NOMO-1 (cell line): ENCODE measurements around the gene ST8SIA2.
"Not testable (repeated sequence)": the region's sequence is repeated elsewhere in the genome, so short reads cannot be mapped to it uniquely, and the experiment has no call there.

Experiments
- DNase-seq, 2 experiments: peaks; one replicate each; lab custom pipeline; 2025; ENCODE audit not compliant: unreplicated experiment in 2 of 2; lab: John Stamatoyannopoulos, UW

Gene ST8SIA2

GRCh38 chr15:92435145-92435544 lies 41.5 kb downstream of the ST8SIA2 start:
- no peak for DNase-seq

- no peak for DNase-seq
Measured at GRCh38 chr15:92438471-92438870, 44.8 kb downstream of the ST8SIA2 start.

- no peak for DNase-seq
Measured at GRCh38 chr15:92443381-92443780, 49.7 kb downstream of the ST8SIA2 start.

GRCh38 chr15:92444631-92445030 lies 51.0 kb downstream of the ST8SIA2 start:
- DNase-seq: no peak

GRCh38 chr15:92448370-92448769 lies 54.7 kb downstream of the ST8SIA2 start:
- DNase-seq: no peak

- DNase-seq: no peak
Measured at GRCh38 chr15:92449476-92449875, 55.8 kb downstream of the ST8SIA2 start.

- DNase-seq: no peak
Measured at GRCh38 chr15:92451225-92451825, 57.6 kb downstream of the ST8SIA2 start.

- no peak for DNase-seq
Measured at GRCh38 chr15:92452143-92452542, 58.5 kb downstream of the ST8SIA2 start.

- DNase-seq: no peak
Measured at GRCh38 chr15:92453607-92454006, 59.9 kb downstream of the ST8SIA2 start.

- DNase-seq: no peak
Measured at GRCh38 chr15:92454555-92455105, 60.9 kb downstream of the ST8SIA2 start.

- DNase-seq: no peak
Measured at GRCh38 chr15:92455271-92455670, 61.6 kb downstream of the ST8SIA2 start.

GRCh38 chr15:92457471-92458041 lies 63.9 kb downstream of the ST8SIA2 start:
- DNase-seq: no peak

GRCh38 chr15:92460023-92460422 lies 66.3 kb downstream of the ST8SIA2 start:
- DNase-seq: no peak

- DNase-seq: no peak
Measured at GRCh38 chr15:92462424-92463125, 68.9 kb downstream of the ST8SIA2 start.

GRCh38 chr15:92463352-92463751 lies 69.7 kb downstream of the ST8SIA2 start:
- DNase-seq: no peak

GRCh38 chr15:92463826-92464225 lies 70.1 kb downstream of the ST8SIA2 start:
- DNase-seq: no peak

- no peak for DNase-seq
Measured at GRCh38 chr15:92466834-92467233, 73.2 kb downstream of the ST8SIA2 start.

- no peak for DNase-seq
Measured at GRCh38 chr15:92467245-92467644, 73.6 kb downstream of the ST8SIA2 start.

- DNase-seq: no peak
Measured at GRCh38 chr15:92468991-92469390, 75.3 kb downstream of the ST8SIA2 start.

- no peak for DNase-seq
Measured at GRCh38 chr15:92471288-92471687, 77.6 kb downstream of the ST8SIA2 start.

GRCh38 chr15:92473756-92474155 lies 80.1 kb downstream of the ST8SIA2 start:
- DNase-seq: no peak

- not testable (repeated sequence) for DNase-seq
Measured at GRCh38 chr15:92479730-92480129, 86.0 kb downstream of the ST8SIA2 start.
